ENCODE measurements around the gene MYBPH. TPM values are rescaled to one million over a fixed set of nuclear protein-coding genes. Genes with fewer than 3 reads are reported as not detected.

Gene MYBPH
- total RNA-seq, 1 donor from 2014 or later = not detected

GRCh38 chr1:203181586-203182386, 6.2 kb upstream of the MYBPH start:
- H3K27me3 ChIP-seq (ENCODE audit: insufficient read depth, low read length) = no peaks in the 10 kb centered on the region
- DNase-seq (ENCODE audit: low read depth) = no peak
- H3K27ac Mint-ChIP-seq (ENCODE audit: unreplicated experiment) = no peak overlapping the region
- H3K9me3 ChIP-seq (ENCODE audit: insufficient read depth, low read depth, low read length) = no peaks in the 10 kb centered on the region
- H3K4me3 ChIP-seq (ENCODE audit: insufficient read depth, low read depth, low read length) = no peak overlapping the region
- H3K4me3 Mint-ChIP-seq (ENCODE audit: unreplicated experiment) = no peak overlapping the region
- H3K9ac ChIP-seq (ENCODE audit: low read length) = no peak overlapping the region
- no peak overlapping the region for H3K4me2 ChIP-seq (ENCODE audit: low read length)
- no peaks in the 10 kb centered on the region for H3K36me3 ChIP-seq (ENCODE audit: insufficient read depth, low read length)
- H4K20me1 ChIP-seq (ENCODE audit: insufficient read depth, low read length) = no peaks in the 10 kb centered on the region
- H3K36me3 Mint-ChIP-seq (ENCODE audit: low read depth, unreplicated experiment) = no peaks in the 10 kb centered on the region
- H2AFZ ChIP-seq (ENCODE audit: low read depth, low read length) = no peak overlapping the region
- FAIRE-seq = no peak
- H3K4me1 Mint-ChIP-seq (ENCODE audit: low read depth, unreplicated experiment) = peaks cover 21% of the 10 kb centered on the region
- no peak overlapping the region for H3K27ac ChIP-seq (ENCODE audit: low read depth, low read length)
- H3K4me1 ChIP-seq (ENCODE audit: insufficient read depth, low read length) = peaks cover 14% of the 10 kb centered on the region
- H3K27me3 Mint-ChIP-seq (ENCODE audit: low read depth, unreplicated experiment) = peaks cover 28% of the 10 kb centered on the region
- H3K79me2 ChIP-seq (ENCODE audit: insufficient read depth, low read length) = no peaks in the 10 kb centered on the region
- TF ChIP-seq CTCF (IDR thresholded peaks at IDR 0.05; ENCODE audit: insufficient read depth, low read depth, low read length) (no peak), EZH2 (IDR thresholded peaks at IDR 0.05; ENCODE audit: insufficient read depth, low read length) (no peak)
- H3K9me3 Mint-ChIP-seq (ENCODE audit: unreplicated experiment) = no peaks in the 10 kb centered on the region

GRCh38 chr1:203180611-203181330, 5.1 kb upstream of the MYBPH start:
- FAIRE-seq = no peak
- H3K36me3 ChIP-seq (ENCODE audit: insufficient read depth, low read length) = no peaks in the 10 kb centered on the region

More at GRCh38 chr1:203180611-203181330, 5.1 kb upstream of the MYBPH start:
- no peak for DNase-seq (ENCODE audit: low read depth)
- H3K36me3 Mint-ChIP-seq (ENCODE audit: low read depth, unreplicated experiment) = no peaks in the 10 kb centered on the region
- no peak for TF ChIP-seq EZH2 (IDR thresholded peaks at IDR 0.05; ENCODE audit: insufficient read depth, low read length)
- TF ChIP-seq CTCF (IDR thresholded peaks at IDR 0.05; ENCODE audit: insufficient read depth, low read depth, low read length) = no peak
- Histone ChIP-seq H3K9me3 (ENCODE audit: insufficient read depth, low read depth, low read length) (no peaks in the 10 kb centered on the region), H3K4me3 (ENCODE audit: insufficient read depth, low read depth, low read length) (no peak overlapping the region), H3K4me2 (ENCODE audit: low read length) (no peak overlapping the region), H3K27me3 (ENCODE audit: insufficient read depth, low read length) (no peaks in the 10 kb centered on the region), H3K79me2 (ENCODE audit: insufficient read depth, low read length) (no peaks in the 10 kb centered on the region), H3K27ac (ENCODE audit: low read depth, low read length) (no peak overlapping the region), H3K4me1 (ENCODE audit: insufficient read depth, low read length) (peaks cover 14% of the 10 kb centered on the region), H3K9ac (ENCODE audit: low read length) (no peak overlapping the region), H2AFZ (ENCODE audit: low read depth, low read length) (no peak overlapping the region), H4K20me1 (ENCODE audit: insufficient read depth, low read length) (no peaks in the 10 kb centered on the region)
- H3K4me3 Mint-ChIP-seq (ENCODE audit: unreplicated experiment) = no peak overlapping the region
- H3K27me3 Mint-ChIP-seq (ENCODE audit: low read depth, unreplicated experiment) = peaks cover 26% of the 10 kb centered on the region
- no peak overlapping the region for H3K27ac Mint-ChIP-seq (ENCODE audit: unreplicated experiment)
- H3K4me1 Mint-ChIP-seq (ENCODE audit: low read depth, unreplicated experiment) = peaks cover 20% of the 10 kb centered on the region
- no peaks in the 10 kb centered on the region for H3K9me3 Mint-ChIP-seq (ENCODE audit: unreplicated experiment)

Measured in astrocyte (in vitro differentiated cells and primary cell).